Fibroblast of lung (primary cell): Measurements from ENCODE around the gene ABCG8. TPM values are rescaled to one million over a fixed set of nuclear protein-coding genes. Genes with fewer than 3 reads are reported as not detected.

Experiments
- DNase-seq, 2 donors: peaks; one replicate each; pipeline versions ENCODE4 v3.0.0 to v3.0.0-alpha.2; 2010; ENCODE audit warnings: low read depth in 2 of 2
- H2AFZ ChIP-seq: 2 replicates; pipeline ENCODE4 v1.5.1; 2012; ENCODE audit warnings: low read length, control low read depth, inconsistent platforms
- H3K27ac ChIP-seq: 2 replicates; pipeline ENCODE4 v1.5.1; 2011; ENCODE audit warnings: low read length, control low read depth; ENCODE audit not compliant: insufficient read depth
- H3K27me3 ChIP-seq: 2 replicates; pipeline ENCODE4 v1.5.1; 2011; ENCODE audit warnings: mild to moderate bottlenecking, low read length; ENCODE audit not compliant: control insufficient read depth, insufficient read depth
- H3K36me3 ChIP-seq: 2 replicates; pipeline ENCODE4 v1.5.1; 2011; ENCODE audit warnings: low read length; ENCODE audit not compliant: control insufficient read depth, insufficient read depth
- H3K4me1 ChIP-seq: 2 replicates; pipeline ENCODE4 v1.5.1; 2011; ENCODE audit warnings: low read length; ENCODE audit not compliant: control insufficient read depth, insufficient read depth; ENCODE audit errors: extremely low read depth
- H3K4me2 ChIP-seq: 2 replicates; pipeline ENCODE4 v1.5.1; 2011; ENCODE audit warnings: low read length, control low read depth; ENCODE audit not compliant: insufficient read depth; ENCODE audit errors: extremely low read depth
- H3K4me3 ChIP-seq, 4 experiments: fragments of 200-600 bp in 1 of 4; sonication (generic) in 1 of 4; replicated peaks in 1 of 4; 2 replicates each; pipeline ENCODE4 v1.5.1; 2011 to 2016; ENCODE audit warnings: low read length in 4 of 4, low read depth in 3 of 4, mild to moderate bottlenecking in 3 of 4, control low read depth in 2 of 4, inconsistent platforms in 1 of 4, mixed read lengths in 1 of 4; ENCODE audit not compliant: insufficient read depth in 1 of 4; ENCODE audit errors: control extremely low read depth in 1 of 4
- H3K79me2 ChIP-seq: 2 replicates; pipeline ENCODE4 v1.5.1; 2012; ENCODE audit warnings: mild to moderate bottlenecking, low read length, inconsistent platforms; ENCODE audit not compliant: control insufficient read depth, insufficient read depth
- H3K9ac ChIP-seq: 2 replicates; pipeline ENCODE4 v1.5.1; 2011; ENCODE audit warnings: mild to moderate bottlenecking, low read length, control low read depth; ENCODE audit not compliant: insufficient read depth
- H3K9me3 ChIP-seq: 2 replicates; pipeline ENCODE4 v1.5.1; 2012; ENCODE audit warnings: low read depth, low read length; ENCODE audit not compliant: control insufficient read depth, insufficient read depth
- H4K20me1 ChIP-seq: 2 replicates; pipeline ENCODE4 v1.5.1; 2011; ENCODE audit warnings: low read length; ENCODE audit not compliant: control insufficient read depth, insufficient read depth; ENCODE audit errors: extremely low read depth
- CTCF ChIP-seq, 2 donors: IDR thresholded peaks in 1 of 2; conservative IDR thresholded peaks in 1 of 2; 1 replicate in 1 of 2; 2 replicates in 1 of 2; pipeline ENCODE4 v1.5.1; 2011 to 2012; ENCODE audit warnings: low read length in 2 of 2, control low read depth in 1 of 2, inconsistent platforms in 1 of 2, low read depth in 1 of 2, mild to moderate bottlenecking in 1 of 2
- EZH2 ChIP-seq: IDR thresholded peaks from 2 replicates; pipeline ENCODE4 v1.5.1; 2012; ENCODE audit warnings: low read length, control low read depth, mild to moderate bottlenecking; ENCODE audit errors: missing control alignments
- polyA plus RNA-seq, 2 donors: library from polyadenylated mRNA; depleted of rRNA in 1 of 2; stranded (reverse) in 1 of 2; unstranded in 1 of 2; fragments of >200 nt; gene quantifications; 2 replicates each; pipeline ENCODE4 v1.2.1, GENCODE V29; 2011 to 2012; ENCODE audit warnings: missing spikeins in 1 of 2
- total RNA-seq: library from RNA; depleted of rRNA; stranded (reverse); fragments of >200 nt; gene quantifications from 2 replicates; pipeline ENCODE4 v1.2.1, GENCODE V29; 2014

Gene ABCG8
- total and polyA plus RNA-seq, 2 donors (not counting 1 experiment from before 2014, with no cell fraction given): not detected

DNA sequence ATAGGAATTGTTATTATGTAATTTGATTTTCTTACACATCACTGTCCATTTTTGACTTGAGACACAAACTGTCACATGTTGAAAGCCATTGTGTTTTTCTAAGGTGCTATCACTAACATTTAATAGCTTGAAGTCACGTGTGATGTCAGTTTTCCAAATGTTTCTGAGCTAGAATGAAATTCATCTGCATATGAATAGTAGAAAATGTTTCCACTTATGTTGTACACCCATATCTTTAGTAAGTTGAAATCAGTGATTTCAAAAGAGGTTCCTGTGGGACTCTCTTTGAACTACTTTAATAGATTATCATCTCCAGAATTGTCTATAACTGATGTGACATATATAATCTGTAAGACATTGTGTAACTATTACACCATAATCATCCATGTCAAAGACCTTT lies 27.9 kb upstream of the ABCG8 start:
- H4K20me1 ChIP-seq: no peaks in the 10 kb centered on the region
- no peaks in the 10 kb centered on the region for H3K79me2 ChIP-seq
- no peak overlapping the region for H3K4me2 ChIP-seq
- H3K36me3 ChIP-seq: no peaks in the 10 kb centered on the region
- no peak overlapping the region for H3K27ac ChIP-seq
- H2AFZ ChIP-seq: no peak overlapping the region
- DNase-seq: no peak
- H3K9me3 ChIP-seq: no peaks in the 10 kb centered on the region
- H3K9ac ChIP-seq: no peak overlapping the region
- TF ChIP-seq EZH2: no peak
- no peak for TF ChIP-seq CTCF (conservative IDR thresholded peaks at IDR 0.05 in 1 of 2, IDR thresholded peaks at IDR 0.05 in 1 of 2; ENCODE audit: low read depth in 1 of 2, low read length in 2 of 2)
- H3K4me1 ChIP-seq: no peaks in the 10 kb centered on the region
- H3K27me3 ChIP-seq: no peaks in the 10 kb centered on the region
- H3K4me3 ChIP-seq: no peak overlapping the region

GRCh38 chr2:43812006-43812405 lies 26.8 kb upstream of the ABCG8 start:
- Histone ChIP-seq H3K9me3 (no peaks in the 10 kb centered on the region), H3K4me1 (no peaks in the 10 kb centered on the region)
- DNase-seq: no peak

GRCh38 chr2:43812947-43813346 lies 25.8 kb upstream of the ABCG8 start:
- Histone ChIP-seq H2AFZ (no peak overlapping the region), H3K9ac (no peak overlapping the region), H3K27ac (no peak overlapping the region), H3K4me1 (no peaks in the 10 kb centered on the region), H3K27me3 (no peaks in the 10 kb centered on the region), H4K20me1 (no peaks in the 10 kb centered on the region), H3K9me3 (no peaks in the 10 kb centered on the region), H3K79me2 (no peaks in the 10 kb centered on the region), H3K4me2 (no peak overlapping the region), H3K4me3 (no peak overlapping the region), H3K36me3 (no peaks in the 10 kb centered on the region)
- DNase-seq: no peak
- TF ChIP-seq EZH2 (no peak), CTCF (conservative IDR thresholded peaks at IDR 0.05 in 1 of 2, IDR thresholded peaks at IDR 0.05 in 1 of 2; ENCODE audit: low read depth in 1 of 2, low read length in 2 of 2) (no peak)

More at GRCh38 chr2:43812006-43812405, 26.8 kb upstream of the ABCG8 start:
- Histone ChIP-seq H3K4me2 (no peak overlapping the region), H3K36me3 (no peaks in the 10 kb centered on the region), H3K4me3 (no peak overlapping the region), H4K20me1 (no peaks in the 10 kb centered on the region), H3K27ac (no peak overlapping the region), H2AFZ (no peak overlapping the region), H3K9ac (no peak overlapping the region), H3K27me3 (no peaks in the 10 kb centered on the region), H3K79me2 (no peaks in the 10 kb centered on the region)
- no peak for TF ChIP-seq EZH2
